GM21360 (cell line): ENCODE measurements around the gene CBFA2T3.

ENCODE experiments used
- ATAC-seq: cut with Tn5 transposase; IDR thresholded peaks from one replicate; pipeline ENCODE4 v1.9.1; 2021; ENCODE audit warnings: mild to moderate bottlenecking, moderate library complexity; ENCODE audit not compliant: unreplicated experiment

The CBFA2T3 gene

GRCh38 chr16:88940862-88941817 is 35.9 kb downstream of the CBFA2T3 start:
- peak; percentile 34 for ATAC-seq

GRCh38 chr16:88939972-88940861 is 36.8 kb downstream of the CBFA2T3 start:
- no peak for ATAC-seq

- no peak for ATAC-seq
Observed at GRCh38 chr16:88939245-88939971, 37.6 kb downstream of the CBFA2T3 start.

- no peak for ATAC-seq
Observed at GRCh38 chr16:88938777-88939244, 38.2 kb downstream of the CBFA2T3 start.

- ATAC-seq, result no peak
Observed at GRCh38 chr16:88938119-88938776, 38.8 kb downstream of the CBFA2T3 start.

- no peak for ATAC-seq
Observed at GRCh38 chr16:88937206-88937621, 39.8 kb downstream of the CBFA2T3 start.

- no peak for ATAC-seq
Observed at GRCh38 chr16:88936556-88937205, 40.3 kb downstream of the CBFA2T3 start.

- ATAC-seq, result no peak
Observed at GRCh38 chr16:88936008-88936555, 40.9 kb downstream of the CBFA2T3 start.

- ATAC-seq, result no peak
Observed at GRCh38 chr16:88934066-88934667, 42.8 kb downstream of the CBFA2T3 start.

- no peak for ATAC-seq
Observed at GRCh38 chr16:88932929-88933328, 44.1 kb downstream of the CBFA2T3 start.

- no peak for ATAC-seq
Observed at GRCh38 chr16:88931936-88932335, 45.1 kb downstream of the CBFA2T3 start.

GRCh38 chr16:88931373-88931900 is 45.6 kb downstream of the CBFA2T3 start:
- no peak for ATAC-seq

- ATAC-seq, result no peak
Observed at GRCh38 chr16:88930716-88931115, 46.3 kb downstream of the CBFA2T3 start.

GRCh38 chr16:88929091-88929445 is 47.9 kb downstream of the CBFA2T3 start:
- no peak for ATAC-seq

- ATAC-seq, result no peak
Observed at GRCh38 chr16:88928405-88929090, 48.5 kb downstream of the CBFA2T3 start.

- no peak for ATAC-seq
Observed at GRCh38 chr16:88927661-88928060, 49.3 kb downstream of the CBFA2T3 start.

- no peak for ATAC-seq
Observed at GRCh38 chr16:88927010-88927409, 50.0 kb downstream of the CBFA2T3 start.

- ATAC-seq, result no peak
Observed at GRCh38 chr16:88926374-88926990, 50.5 kb downstream of the CBFA2T3 start.
